ENCODE data around the gene CDC16.
A peak's percentile ranks its signal among the peaks of the same experiment; 100 is the strongest.

The CDC16 gene

GRCh38 chr13:114286808-114287207 lies 52.1 kb downstream of the CDC16 start:
- Mint-ChIP-seq H3K36me3 (ENCODE audit: low read depth) (peaks cover 75% of the 10 kb centered on the region), H3K27ac (peak overlapping the region; percentile 14), H3K27me3 (ENCODE audit: low read depth, poor library complexity) (no peaks in the 10 kb centered on the region), H3K9me3 (no peaks in the 10 kb centered on the region), H3K4me3 (no peak overlapping the region), H3K4me1 (peaks cover 22% of the 10 kb centered on the region)
- DNase-seq, result no peak
- TF ChIP-seq CTCF (IDR thresholded peaks at IDR 0.05), result no peak

GRCh38 chr13:114288157-114288591 lies 53.5 kb downstream of the CDC16 start:
- peaks cover 15% of the 10 kb centered on the region for H3K4me1 Mint-ChIP-seq
- H3K9me3 Mint-ChIP-seq, result no peaks in the 10 kb centered on the region
- DNase-seq, result no peak
- H3K36me3 Mint-ChIP-seq (ENCODE audit: low read depth), result peaks cover 89% of the 10 kb centered on the region
- TF ChIP-seq CTCF (IDR thresholded peaks at IDR 0.05), result no peak
- H3K27ac Mint-ChIP-seq, result peak overlapping the region; percentile 32
- no peaks in the 10 kb centered on the region for H3K27me3 Mint-ChIP-seq (ENCODE audit: low read depth, poor library complexity)
- no peak overlapping the region for H3K4me3 Mint-ChIP-seq

GRCh38 chr13:114296448-114296847 lies 61.8 kb downstream of the CDC16 start:
- H3K9me3 Mint-ChIP-seq, result no peaks in the 10 kb centered on the region
- TF ChIP-seq CTCF (IDR thresholded peaks at IDR 0.05), result no peak
- H3K4me3 Mint-ChIP-seq, result no peak overlapping the region
- peaks cover 9% of the 10 kb centered on the region for H3K4me1 Mint-ChIP-seq
- H3K36me3 Mint-ChIP-seq (ENCODE audit: low read depth), result peaks cover 68% of the 10 kb centered on the region
- DNase-seq, result no peak
- H3K27me3 Mint-ChIP-seq (ENCODE audit: low read depth, poor library complexity), result no peaks in the 10 kb centered on the region
- no peak overlapping the region for H3K27ac Mint-ChIP-seq

- no peak overlapping the region for H3K4me3 Mint-ChIP-seq
- H3K4me1 Mint-ChIP-seq, result peaks cover 9% of the 10 kb centered on the region
- H3K9me3 Mint-ChIP-seq, result no peaks in the 10 kb centered on the region
- peaks cover 2% of the 10 kb centered on the region for H3K27me3 Mint-ChIP-seq (ENCODE audit: low read depth, poor library complexity)
- no peak for DNase-seq
- no peak overlapping the region for H3K27ac Mint-ChIP-seq
- no peak for TF ChIP-seq CTCF (IDR thresholded peaks at IDR 0.05)
- H3K36me3 Mint-ChIP-seq (ENCODE audit: low read depth), result peaks cover 68% of the 10 kb centered on the region
Observed at GRCh38 chr13:114296902-114297301, 62.2 kb downstream of the CDC16 start.

- H3K36me3 Mint-ChIP-seq (ENCODE audit: low read depth), result peaks cover 58% of the 10 kb centered on the region
- peaks cover 9% of the 10 kb centered on the region for H3K4me1 Mint-ChIP-seq
- TF ChIP-seq CTCF (IDR thresholded peaks at IDR 0.05), result no peak
- no peak for DNase-seq
- no peaks in the 10 kb centered on the region for H3K9me3 Mint-ChIP-seq
- no peak overlapping the region for H3K4me3 Mint-ChIP-seq
- H3K27ac Mint-ChIP-seq, result peak overlapping the region; percentile 37
- peaks cover 2% of the 10 kb centered on the region for H3K27me3 Mint-ChIP-seq (ENCODE audit: low read depth, poor library complexity)
Observed at GRCh38 chr13:114298866-114299265, 64.2 kb downstream of the CDC16 start.

GRCh38 chr13:114299604-114300305 lies 65.1 kb downstream of the CDC16 start:
- no peak for DNase-seq
- Mint-ChIP-seq H3K27ac (peak overlapping the region; percentile 37), H3K36me3 (ENCODE audit: low read depth) (peaks cover 56% of the 10 kb centered on the region), H3K4me1 (peaks cover 9% of the 10 kb centered on the region), H3K9me3 (no peaks in the 10 kb centered on the region), H3K4me3 (no peak overlapping the region), H3K27me3 (ENCODE audit: low read depth, poor library complexity) (peaks cover 5% of the 10 kb centered on the region)
- no peak for TF ChIP-seq CTCF (IDR thresholded peaks at IDR 0.05)
